ENCODE data around the gene NFE2L2.

DNA sequence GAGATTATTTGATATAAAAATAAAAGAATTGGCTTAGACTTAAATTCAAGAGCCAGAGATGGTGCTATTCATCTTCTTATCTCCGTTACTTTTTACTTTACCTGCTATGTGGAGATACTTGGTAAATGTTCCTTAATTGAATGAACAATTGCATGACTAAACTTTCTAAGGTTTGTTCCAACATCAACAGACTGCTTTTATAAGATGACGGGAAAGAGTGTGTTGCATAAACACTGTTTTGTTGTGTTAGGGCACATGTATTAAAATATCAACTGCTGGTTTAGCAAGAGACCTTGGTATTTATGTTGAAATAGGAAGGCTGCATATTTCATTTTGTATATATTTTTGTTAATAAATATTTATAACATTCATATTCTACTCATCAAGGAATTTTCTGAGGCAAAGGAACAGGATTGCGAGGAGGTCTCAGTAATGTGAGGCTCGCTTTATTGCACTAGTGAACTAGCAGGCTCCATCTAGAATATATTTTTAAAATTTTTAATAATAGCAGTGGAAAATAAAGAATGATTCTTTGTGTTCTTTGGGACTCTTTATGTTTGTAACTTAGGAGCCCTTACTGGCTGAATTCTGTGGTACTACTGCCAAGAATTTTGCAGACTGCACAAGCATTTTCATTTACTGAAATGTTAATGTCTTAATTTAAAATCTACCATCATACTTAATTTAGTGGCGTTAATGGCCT is 10.7 kb upstream of the NFE2L2 start:
- TF ChIP-seq, protein P1, sequence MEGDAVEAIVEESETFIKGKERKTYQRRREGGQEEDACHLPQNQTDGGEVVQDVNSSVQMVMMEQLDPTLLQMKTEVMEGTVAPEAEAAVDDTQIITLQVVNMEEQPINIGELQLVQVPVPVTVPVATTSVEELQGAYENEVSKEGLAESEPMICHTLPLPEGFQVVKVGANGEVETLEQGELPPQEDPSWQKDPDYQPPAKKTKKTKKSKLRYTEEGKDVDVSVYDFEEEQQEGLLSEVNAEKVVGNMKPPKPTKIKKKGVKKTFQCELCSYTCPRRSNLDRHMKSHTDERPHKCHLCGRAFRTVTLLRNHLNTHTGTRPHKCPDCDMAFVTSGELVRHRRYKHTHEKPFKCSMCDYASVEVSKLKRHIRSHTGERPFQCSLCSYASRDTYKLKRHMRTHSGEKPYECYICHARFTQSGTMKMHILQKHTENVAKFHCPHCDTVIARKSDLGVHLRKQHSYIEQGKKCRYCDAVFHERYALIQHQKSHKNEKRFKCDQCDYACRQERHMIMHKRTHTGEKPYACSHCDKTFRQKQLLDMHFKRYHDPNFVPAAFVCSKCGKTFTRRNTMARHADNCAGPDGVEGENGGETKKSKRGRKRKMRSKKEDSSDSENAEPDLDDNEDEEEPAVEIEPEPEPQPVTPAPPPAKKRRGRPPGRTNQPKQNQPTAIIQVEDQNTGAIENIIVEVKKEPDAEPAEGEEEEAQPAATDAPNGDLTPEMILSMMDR (IDR thresholded peaks at IDR 0.05), result no peak
- TF ChIP-seq POLR2A (IDR thresholded peaks at IDR 0.05), result no peak

Measured in transverse colon (tissue), 3 donors.